ENCODE measurements around the gene DNAI4.

The DNAI4 gene

DNA sequence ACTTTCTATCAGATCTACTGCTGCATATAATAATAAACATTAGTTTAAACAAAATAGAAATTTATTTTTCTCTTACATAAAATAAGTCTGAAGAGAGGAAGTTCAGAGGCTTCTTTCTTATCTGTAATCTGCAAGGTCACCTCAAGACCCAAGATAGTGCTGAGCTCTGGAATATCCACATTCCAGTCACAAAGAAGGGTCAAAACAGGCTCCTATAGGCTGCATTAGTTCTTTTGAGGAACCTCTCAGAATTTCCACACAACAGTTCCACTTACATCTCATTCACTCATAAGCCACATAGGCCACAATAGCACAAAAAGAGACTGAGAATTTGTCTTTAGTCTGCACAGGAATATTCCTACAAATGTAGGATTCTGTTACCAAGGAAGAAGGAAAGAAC, 157.0 kb downstream of the DNAI4 start:
- Histone ChIP-seq H3K4me3 (ENCODE audit: insufficient read length, low read depth) (no peak overlapping the region), H3K4me1 (ENCODE audit: insufficient read depth, insufficient read length) (no peaks in the 10 kb centered on the region), H3K27me3 (ENCODE audit: insufficient read depth, insufficient read length) (no peaks in the 10 kb centered on the region), H3K9me3 (ENCODE audit: insufficient read depth, low read length) (peaks cover 5% of the 10 kb centered on the region; the same call in 1 of the 2 replicates), H3K36me3 (ENCODE audit: insufficient read depth, insufficient read length, low read length) (no peaks in the 10 kb centered on the region), H3K9ac (ENCODE audit: insufficient read length, low read depth) (no peak overlapping the region)
- TF ChIP-seq SUZ12 (IDR thresholded peaks at IDR 0.05; ENCODE audit: extremely low read depth, insufficient read depth, insufficient read length), result no peak
- TF ChIP-seq ZNF274 (IDR thresholded peaks at IDR 0.05; ENCODE audit: low read depth, low read length), result no peak
- TF ChIP-seq YY1 (IDR thresholded peaks at IDR 0.05; ENCODE audit: insufficient read depth, insufficient read length), result no peak
- no peak for DNase-seq (ENCODE audit: low read depth, low spot score)

DNA sequence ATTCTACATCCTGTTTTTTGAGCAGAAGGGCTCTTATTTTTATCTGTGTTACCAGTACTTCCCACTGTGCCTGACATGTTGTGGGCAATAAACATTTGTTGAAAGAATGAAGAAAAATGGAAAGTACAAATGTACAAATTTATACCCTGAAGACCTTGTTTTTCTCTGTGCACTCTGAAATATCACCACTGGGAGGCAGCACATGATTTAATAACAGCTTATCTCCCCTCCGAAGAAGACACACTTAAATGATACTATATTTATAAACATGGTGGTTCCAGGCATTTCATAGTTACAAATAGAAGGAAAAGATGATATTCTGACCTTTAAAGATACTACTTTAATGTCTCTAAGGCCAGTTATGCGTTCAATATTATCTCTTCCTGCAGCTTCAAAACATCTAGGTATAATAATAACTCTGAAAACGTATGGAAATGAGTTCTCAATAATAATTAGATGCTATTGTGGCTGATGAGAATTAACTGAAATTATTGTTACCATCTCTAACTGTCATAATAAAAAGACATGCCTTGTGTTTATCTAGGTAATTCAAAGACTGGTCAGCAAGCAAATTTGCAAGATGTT, 159.6 kb downstream of the DNAI4 start:
- Histone ChIP-seq H3K9me3 (ENCODE audit: insufficient read depth, low read length) (peaks cover 5% of the 10 kb centered on the region; the same call in 1 of the 2 replicates), H3K9ac (ENCODE audit: insufficient read length, low read depth) (no peak overlapping the region), H3K4me3 (ENCODE audit: insufficient read length, low read depth) (no peak overlapping the region), H3K4me1 (ENCODE audit: insufficient read depth, insufficient read length) (no peaks in the 10 kb centered on the region), H3K27me3 (ENCODE audit: insufficient read depth, insufficient read length) (no peaks in the 10 kb centered on the region), H3K36me3 (ENCODE audit: insufficient read depth, insufficient read length, low read length) (no peaks in the 10 kb centered on the region)
- peak; percentile 30 for DNase-seq (ENCODE audit: low read depth, low spot score)
- TF ChIP-seq YY1 (IDR thresholded peaks at IDR 0.05; ENCODE audit: insufficient read depth, insufficient read length) (no peak), ZNF274 (IDR thresholded peaks at IDR 0.05; ENCODE audit: low read depth, low read length) (no peak), SUZ12 (IDR thresholded peaks at IDR 0.05; ENCODE audit: extremely low read depth, insufficient read depth, insufficient read length) (no peak)

Data from NT2/D1 (cell line).